ENCODE measurements around the gene TBC1D22B.

DNA sequence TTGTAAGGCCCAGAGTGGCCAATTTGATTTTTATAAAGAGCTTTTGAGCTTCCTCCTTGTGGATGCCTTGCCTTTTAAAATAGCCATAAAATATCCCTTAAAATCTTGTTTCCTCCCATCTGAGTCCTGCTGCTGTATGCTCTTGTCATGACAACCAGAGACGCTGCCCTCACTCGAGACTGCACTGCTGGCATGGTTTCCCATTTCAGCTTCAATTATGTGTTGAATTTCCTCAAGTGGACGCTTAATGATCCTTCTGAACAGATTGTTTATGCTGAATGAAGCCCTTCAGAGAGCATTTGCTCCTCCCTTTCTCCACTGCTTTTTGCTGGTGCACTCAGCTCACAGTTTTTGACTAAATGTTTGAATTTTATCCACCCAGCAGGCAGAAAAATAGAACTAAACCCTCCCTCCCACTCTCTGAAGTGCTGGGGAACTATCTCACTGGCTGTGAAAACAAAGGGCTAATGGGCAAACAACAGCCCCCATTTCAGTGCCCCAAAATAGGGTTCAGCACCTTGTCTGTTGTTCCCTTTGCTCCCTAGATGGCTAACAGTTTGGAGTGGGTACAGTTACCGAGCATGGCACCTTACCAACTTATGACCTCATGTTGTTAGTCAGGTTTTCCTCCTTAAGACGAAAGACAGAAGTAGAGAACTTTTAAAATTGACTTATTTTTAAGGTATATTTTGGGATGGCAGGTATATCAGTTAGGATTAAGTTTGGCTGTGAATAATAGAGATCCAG is 50.7 kb downstream of the TBC1D22B start:
- TF ChIP-seq POLR2A (IDR thresholded peaks at IDR 0.05; ENCODE audit: low read depth): no peak
- TF ChIP-seq, protein P1, sequence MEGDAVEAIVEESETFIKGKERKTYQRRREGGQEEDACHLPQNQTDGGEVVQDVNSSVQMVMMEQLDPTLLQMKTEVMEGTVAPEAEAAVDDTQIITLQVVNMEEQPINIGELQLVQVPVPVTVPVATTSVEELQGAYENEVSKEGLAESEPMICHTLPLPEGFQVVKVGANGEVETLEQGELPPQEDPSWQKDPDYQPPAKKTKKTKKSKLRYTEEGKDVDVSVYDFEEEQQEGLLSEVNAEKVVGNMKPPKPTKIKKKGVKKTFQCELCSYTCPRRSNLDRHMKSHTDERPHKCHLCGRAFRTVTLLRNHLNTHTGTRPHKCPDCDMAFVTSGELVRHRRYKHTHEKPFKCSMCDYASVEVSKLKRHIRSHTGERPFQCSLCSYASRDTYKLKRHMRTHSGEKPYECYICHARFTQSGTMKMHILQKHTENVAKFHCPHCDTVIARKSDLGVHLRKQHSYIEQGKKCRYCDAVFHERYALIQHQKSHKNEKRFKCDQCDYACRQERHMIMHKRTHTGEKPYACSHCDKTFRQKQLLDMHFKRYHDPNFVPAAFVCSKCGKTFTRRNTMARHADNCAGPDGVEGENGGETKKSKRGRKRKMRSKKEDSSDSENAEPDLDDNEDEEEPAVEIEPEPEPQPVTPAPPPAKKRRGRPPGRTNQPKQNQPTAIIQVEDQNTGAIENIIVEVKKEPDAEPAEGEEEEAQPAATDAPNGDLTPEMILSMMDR (IDR thresholded peaks at IDR 0.05): no peak
